K562 (cell line): ENCODE measurements around the gene NCAPD2. TPM values are rescaled to one million over a fixed set of nuclear protein-coding genes. Genes with fewer than 3 reads are reported as not detected.
A peak's percentile ranks its signal among the peaks of the same experiment; 100 is the strongest.

ENCODE experiments used
- ARID1B ChIP-seq: fragments of 450-650 bp; IDR thresholded peaks from 2 replicates; pipeline ENCODE4 v1.6.1; 2016; ENCODE audit warnings: antibody characterized with exemption, mild to moderate bottlenecking, inconsistent platforms
- ARNT ChIP-seq, 2 experiments: fragments of 450-650 bp; IDR thresholded peaks; 2 replicates each; pipeline ENCODE4 v1.6.1; 2016; ENCODE audit warnings: mild to moderate bottlenecking in 1 of 2
- CC2D1A ChIP-seq: fragments of 450-650 bp; IDR thresholded peaks from 2 replicates; pipeline ENCODE4 v1.6.1; 2017; ENCODE audit warnings: mild to moderate bottlenecking
- ESRRA ChIP-seq: fragments of 450-650 bp; IDR thresholded peaks from 2 replicates; pipeline ENCODE4 v1.6.1; 2014; ENCODE audit warnings: low read depth, mild to moderate bottlenecking, moderate library complexity, borderline replicate concordance
- FOXK2 ChIP-seq, 2 experiments: fragments of 450-650 bp; IDR thresholded peaks in 1 of 2; conservative IDR thresholded peaks in 1 of 2; 2 replicates each; pipeline ENCODE4 v1.6.1; 2016; ENCODE audit warnings: low read depth in 2 of 2, mild to moderate bottlenecking in 1 of 2
- L3MBTL2 ChIP-seq: fragments of 450-650 bp; IDR thresholded peaks from 2 replicates; pipeline ENCODE4 v1.6.1; 2016; ENCODE audit warnings: mild to moderate bottlenecking, moderate library complexity
- MCM5 ChIP-seq: fragments of 450-650 bp; IDR thresholded peaks from 2 replicates; pipeline ENCODE4 v1.6.1; 2016; ENCODE audit warnings: low read depth
- MTA1 ChIP-seq: fragments of 450-650 bp; IDR thresholded peaks from 2 replicates; pipeline ENCODE4 v1.6.1; 2017; ENCODE audit warnings: borderline replicate concordance
- MTA2 ChIP-seq: fragments of 450-650 bp; IDR thresholded peaks from 2 replicates; pipeline ENCODE4 v1.6.1; 2016; ENCODE audit warnings: low read depth
- NFRKB ChIP-seq: fragments of 450-650 bp; IDR thresholded peaks from 2 replicates; pipeline ENCODE4 v1.6.1; 2016; ENCODE audit warnings: low read depth
- NUFIP1 ChIP-seq: fragments of 450-650 bp; IDR thresholded peaks from 2 replicates; pipeline ENCODE4 v1.6.1; 2018; ENCODE audit not compliant: partially characterized antibody
- SMARCA4 ChIP-seq: fragments of 450-650 bp; IDR thresholded peaks from 2 replicates; pipeline ENCODE4 v1.6.1; 2016
- SMARCE1 ChIP-seq: fragments of 450-650 bp; IDR thresholded peaks from 2 replicates; pipeline ENCODE4 v1.7.1; 2016; ENCODE audit warnings: mild to moderate bottlenecking
- ZNF133 ChIP-seq: fragments of 250-450 bp; sonication (Bioruptor Pico); IDR thresholded peaks from 2 replicates; pipeline ENCODE4 v1.4.0; 2020; ENCODE audit warnings: mild to moderate bottlenecking
- ZNF146 ChIP-seq: IDR thresholded peaks from one replicate; pipeline ENCODE4 v1.6.1; 2018; ENCODE audit warnings: missing compliant biosample characterization; ENCODE audit not compliant: unreplicated experiment
- ZNF589 ChIP-seq: fragments of 200-800 bp; sonication (Bioruptor generic); IDR thresholded peaks from 2 replicates; pipeline ENCODE4 v1.6.1; 2016; ENCODE audit warnings: low read depth, missing genetic modification characterization, missing compliant biosample characterization
- polyA plus RNA-seq, 8 experiments: library from polyadenylated mRNA; depleted of rRNA in 4 of 8; stranded (reverse) in 5 of 8; unstranded in 3 of 8; fragments of >200 nt; fragmentation: Nextera tagmentation in 2 of 8; fragmentation: Illumina TruSeq in 1 of 8; extraction: Ambion mirVana in 2 of 8; extraction: Trizol in 1 of 8; gene quantifications; 2 replicates each; pipeline versions ENCODE4 v1.2.1 to v1.2.3, GENCODE V29; 2011 to 2014; ENCODE audit warnings: inconsistent platforms in 1 of 8, missing spikeins in 1 of 8
- total RNA-seq, 7 experiments: library from RNA; depleted of rRNA in 6 of 7; stranded (reverse); fragments of >200 nt in 6 of 7; fragmentation: Illumina TruSeq in 2 of 7; extraction: Trizol in 2 of 7; gene quantifications; 2 replicates each; pipeline versions ENCODE4 v1.2.1 to v1.2.3, GENCODE V29; 2011 to 2021; ENCODE audit warnings: low replicate concordance in 1 of 7
- TF ChIP-seq, protein P1 (sequence below), 2 experiments: fragments of 450-650 bp; conservative IDR thresholded peaks; 2 replicates each; pipeline ENCODE4 v1.6.1; 2017; ENCODE audit warnings: mild to moderate bottlenecking in 2 of 2, moderate library complexity in 2 of 2
- TF ChIP-seq, protein P2 (sequence below), 2 experiments: fragments of 450-650 bp in 1 of 2; sonication (generic) in 1 of 2; formaldehyde crosslinking in 1 of 2; IDR thresholded peaks; 2 replicates each; pipeline versions ENCODE4 v1.7.1 to v1.9.0; 2016 to 2022; ENCODE audit warnings: inconsistent platforms in 1 of 2, mild to moderate bottlenecking in 1 of 2, missing genetic modification reagents in 1 of 2

NCAPD2 gene
- total and polyA plus RNA-seq, 9 of the 15 experiments (the other 6 are each of a cell fraction or from before 2014, with no cell fraction given) = 16.9 to 93.7 (median 68.3) TPM

DNA sequence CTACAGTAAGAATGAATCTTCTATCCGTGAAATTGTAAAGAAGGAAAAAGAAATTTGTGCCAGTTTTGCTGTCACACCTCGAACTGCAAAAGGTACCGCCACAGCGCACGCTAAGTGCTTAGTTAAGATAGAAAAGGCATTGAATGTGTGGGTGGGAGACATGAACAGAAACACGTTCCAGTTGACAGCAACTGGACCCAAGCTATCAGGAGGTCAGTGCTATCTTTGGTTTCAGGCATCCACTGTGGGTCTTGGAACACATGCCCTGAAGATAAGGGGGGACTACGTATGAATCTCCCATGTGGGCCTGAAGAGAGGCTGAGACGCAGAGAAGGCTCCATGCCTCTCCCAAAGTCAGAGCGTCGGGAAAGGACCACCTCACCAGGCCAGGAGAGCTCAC is 52.1 kb downstream of the NCAPD2 start (continued):
- TF ChIP-seq ZNF133 (no peak), SMARCA4 (peak; percentile 70; the same call in 1 of the 2 replicates), ZNF589 (CRISPR knock-in tag) (no peak), NUFIP1 (no peak), ESRRA (no peak), L3MBTL2 (peak; percentile 58; the same call in 1 of the 2 replicates), MTA1 (no peak), MTA2 (peak; percentile 72), FOXK2 (conservative IDR thresholded peaks at IDR 0.05 in 1 of 2, IDR thresholded peaks at IDR 0.05 in 1 of 2; ENCODE audit: low read depth in 2 of 2) (no peak), NFRKB (no peak), ARID1B (peak; percentile 91), ZNF146 (CRISPR knock-in tag) (no peak), MCM5 (no peak), SMARCE1 (peak; percentile 37; the same call in 1 of the 2 replicates), CC2D1A (peak; percentile 62; the same call in 1 of the 2 replicates), ARNT (IDR thresholded peaks at IDR 0.05) (peak in 1 of 2 experiments; percentile 71; a peak in 1 of 4 replicates)
- TF ChIP-seq, protein P1, sequence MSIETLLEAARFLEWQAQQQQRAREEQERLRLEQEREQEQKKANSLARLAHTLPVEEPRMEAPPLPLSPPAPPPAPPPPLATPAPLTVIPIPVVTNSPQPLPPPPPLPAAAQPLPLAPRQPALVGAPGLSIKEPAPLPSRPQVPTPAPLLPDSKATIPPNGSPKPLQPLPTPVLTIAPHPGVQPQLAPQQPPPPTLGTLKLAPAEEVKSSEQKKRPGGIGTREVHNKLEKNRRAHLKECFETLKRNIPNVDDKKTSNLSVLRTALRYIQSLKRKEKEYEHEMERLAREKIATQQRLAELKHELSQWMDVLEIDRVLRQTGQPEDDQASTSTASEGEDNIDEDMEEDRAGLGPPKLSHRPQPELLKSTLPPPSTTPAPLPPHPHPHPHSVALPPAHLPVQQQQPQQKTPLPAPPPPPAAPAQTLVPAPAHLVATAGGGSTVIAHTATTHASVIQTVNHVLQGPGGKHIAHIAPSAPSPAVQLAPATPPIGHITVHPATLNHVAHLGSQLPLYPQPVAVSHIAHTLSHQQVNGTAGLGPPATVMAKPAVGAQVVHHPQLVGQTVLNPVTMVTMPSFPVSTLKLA (conservative IDR thresholded peaks at IDR 0.05) = peak; percentile 62 to 79; a peak in 3 of 4 replicates
- TF ChIP-seq, protein P2, sequence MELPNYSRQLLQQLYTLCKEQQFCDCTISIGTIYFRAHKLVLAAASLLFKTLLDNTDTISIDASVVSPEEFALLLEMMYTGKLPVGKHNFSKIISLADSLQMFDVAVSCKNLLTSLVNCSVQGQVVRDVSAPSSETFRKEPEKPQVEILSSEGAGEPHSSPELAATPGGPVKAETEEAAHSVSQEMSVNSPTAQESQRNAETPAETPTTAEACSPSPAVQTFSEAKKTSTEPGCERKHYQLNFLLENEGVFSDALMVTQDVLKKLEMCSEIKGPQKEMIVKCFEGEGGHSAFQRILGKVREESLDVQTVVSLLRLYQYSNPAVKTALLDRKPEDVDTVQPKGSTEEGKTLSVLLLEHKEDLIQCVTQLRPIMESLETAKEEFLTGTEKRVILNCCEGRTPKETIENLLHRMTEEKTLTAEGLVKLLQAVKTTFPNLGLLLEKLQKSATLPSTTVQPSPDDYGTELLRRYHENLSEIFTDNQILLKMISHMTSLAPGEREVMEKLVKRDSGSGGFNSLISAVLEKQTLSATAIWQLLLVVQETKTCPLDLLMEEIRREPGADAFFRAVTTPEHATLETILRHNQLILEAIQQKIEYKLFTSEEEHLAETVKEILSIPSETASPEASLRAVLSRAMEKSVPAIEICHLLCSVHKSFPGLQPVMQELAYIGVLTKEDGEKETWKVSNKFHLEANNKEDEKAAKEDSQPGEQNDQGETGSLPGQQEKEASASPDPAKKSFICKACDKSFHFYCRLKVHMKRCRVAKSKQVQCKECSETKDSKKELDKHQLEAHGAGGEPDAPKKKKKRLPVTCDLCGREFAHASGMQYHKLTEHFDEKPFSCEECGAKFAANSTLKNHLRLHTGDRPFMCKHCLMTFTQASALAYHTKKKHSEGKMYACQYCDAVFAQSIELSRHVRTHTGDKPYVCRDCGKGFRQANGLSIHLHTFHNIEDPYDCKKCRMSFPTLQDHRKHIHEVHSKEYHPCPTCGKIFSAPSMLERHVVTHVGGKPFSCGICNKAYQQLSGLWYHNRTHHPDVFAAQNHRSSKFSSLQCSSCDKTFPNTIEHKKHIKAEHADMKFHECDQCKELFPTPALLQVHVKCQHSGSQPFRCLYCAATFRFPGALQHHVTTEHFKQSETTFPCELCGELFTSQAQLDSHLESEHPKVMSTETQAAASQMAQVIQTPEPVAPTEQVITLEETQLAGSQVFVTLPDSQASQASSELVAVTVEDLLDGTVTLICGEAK (IDR thresholded peaks at IDR 0.05) = 0 out of 2 replicates have a peak, but pooled peaks have one; percentile 8
- TF ChIP-seq, protein P2 (CRISPR knock-in tag; IDR thresholded peaks at IDR 0.05) = no peak
